ENCODE data around the gene AK4.

- TF ChIP-seq CTCF (IDR thresholded peaks at IDR 0.05) (no peak), POLR2A (IDR thresholded peaks at IDR 0.05) (no peak), EP300 (IDR thresholded peaks at IDR 0.05) (no peak)
Observed at GRCh38 chr1:65225179-65225578, 77.2 kb downstream of the AK4 start.

Data from ovary (tissue), 3 donors.